Nephron (organoid): Measurements from ENCODE around the gene EPS8L1.
"Not testable (repeated sequence)": the region's sequence is repeated elsewhere in the genome, so short reads cannot be mapped to it uniquely, and the experiment has no call there.

Experiments used
- H3K27ac Mint-ChIP-seq, 3 experiments: 2 replicates each; pipeline ENCODE4 v1.8.0; 2020; ENCODE audit warnings: mixed read lengths in 3 of 3, mild to moderate bottlenecking in 2 of 3, moderate library complexity in 1 of 3
- H3K27me3 Mint-ChIP-seq: 2 replicates; pipeline ENCODE4 v1.8.0; 2021; ENCODE audit warnings: low read depth, mild to moderate bottlenecking, moderate library complexity, mixed read lengths
- H3K36me3 Mint-ChIP-seq: 2 replicates; pipeline ENCODE4 v1.8.0; 2020; ENCODE audit warnings: low read depth, mixed read lengths
- H3K4me1 Mint-ChIP-seq: 2 replicates; pipeline ENCODE4 v1.8.0; 2020; ENCODE audit warnings: mixed read lengths
- H3K4me3 Mint-ChIP-seq, 3 experiments: 2 replicates each; pipeline ENCODE4 v1.8.0; 2020; ENCODE audit warnings: mild to moderate bottlenecking in 3 of 3, mixed read lengths in 3 of 3, moderate library complexity in 2 of 3
- H3K9me3 Mint-ChIP-seq: 2 replicates; pipeline ENCODE4 v1.8.0; 2020; ENCODE audit warnings: mixed read lengths
- CTCF ChIP-seq, 3 experiments: fragments of 200-600 bp; sonication (generic); IDR thresholded peaks; one replicate each; pipeline ENCODE4 v1.5.0; 2021; ENCODE audit warnings: antibody characterized with exemption in 3 of 3; ENCODE audit not compliant: unreplicated experiment in 3 of 3

The EPS8L1 gene

DNA sequence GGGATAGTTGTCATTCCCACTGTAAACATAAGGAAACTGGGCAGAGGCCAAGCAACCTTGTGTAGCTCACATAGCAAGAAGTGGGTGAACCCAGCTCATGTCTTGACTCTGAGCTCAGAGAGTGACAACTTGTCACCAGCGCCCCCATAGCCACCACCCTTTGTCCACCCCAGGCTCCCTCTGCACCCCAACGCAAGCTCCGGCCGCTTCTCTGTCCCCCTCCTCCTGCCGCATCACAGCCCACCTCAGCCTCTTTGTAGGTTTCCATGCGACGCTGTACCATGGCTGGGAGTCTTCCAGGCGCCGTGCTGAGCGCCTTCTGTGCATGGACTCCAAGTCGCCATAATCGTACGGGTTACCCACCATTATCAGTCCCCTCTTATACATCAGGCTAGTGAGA lies 40.9 kb upstream of the EPS8L1 start:
- Mint-ChIP-seq H3K27me3 (no peaks in the 10 kb centered on the region), H3K4me1 (no peaks in the 10 kb centered on the region), H3K27ac (no peak overlapping the region), H3K36me3 (peaks cover 2% of the 10 kb centered on the region), H3K4me3 (no peak overlapping the region), H3K9me3 (peaks cover 5% of the 10 kb centered on the region)
- no peak for TF ChIP-seq CTCF (IDR thresholded peaks at IDR 0.05; ENCODE audit: unreplicated experiment in 3 of 3)

DNA sequence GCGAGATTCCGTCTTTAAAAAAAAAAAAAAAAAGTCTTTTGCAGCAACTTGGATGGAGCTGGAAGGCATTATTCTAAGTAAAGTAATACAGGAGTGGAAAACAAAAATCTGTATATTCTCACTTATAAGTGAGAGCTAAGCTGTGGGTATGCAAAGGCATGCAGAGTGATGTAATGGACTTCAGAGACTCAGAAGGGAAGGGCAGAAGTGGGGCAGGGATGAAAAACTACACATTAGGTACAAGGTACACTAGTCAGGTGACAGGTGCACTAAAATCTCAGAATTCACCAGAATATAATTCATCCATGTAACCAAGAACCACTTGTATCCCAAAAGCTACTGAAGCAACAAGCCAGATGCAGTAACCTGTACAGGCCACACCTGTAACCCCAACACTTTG lies 39.6 kb upstream of the EPS8L1 start:
- Mint-ChIP-seq H3K27ac (no peak overlapping the region), H3K27me3 (no peaks in the 10 kb centered on the region), H3K4me1 (no peaks in the 10 kb centered on the region), H3K4me3 (no peak overlapping the region), H3K9me3 (peaks cover 5% of the 10 kb centered on the region), H3K36me3 (peaks cover 4% of the 10 kb centered on the region)
- no peak for TF ChIP-seq CTCF (IDR thresholded peaks at IDR 0.05; ENCODE audit: unreplicated experiment in 3 of 3)

DNA sequence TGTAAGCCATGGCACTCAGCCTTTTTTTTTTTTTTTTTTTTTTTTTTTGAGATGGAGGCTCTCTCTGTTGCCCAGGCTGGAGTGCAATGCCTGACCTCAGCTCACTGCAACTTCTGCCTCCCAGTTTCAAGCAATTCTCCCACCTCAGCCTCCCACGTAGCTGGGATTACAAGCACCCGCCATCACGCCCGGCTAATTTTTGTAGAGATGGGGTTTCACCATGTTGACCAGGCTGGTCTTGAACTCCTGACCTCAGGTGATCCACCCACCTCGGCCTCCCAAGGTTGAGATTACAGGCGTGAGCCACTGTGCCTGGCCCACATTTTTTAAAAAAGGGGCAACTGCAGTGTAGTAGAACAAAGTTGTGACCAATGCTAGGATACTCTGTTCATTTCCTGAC lies 38.1 kb upstream of the EPS8L1 start:
- H3K36me3 Mint-ChIP-seq: peaks cover 15% of the 10 kb centered on the region
- not testable (repeated sequence) for H3K27me3 Mint-ChIP-seq, H3K9me3 Mint-ChIP-seq, H3K4me1 Mint-ChIP-seq, H3K27ac Mint-ChIP-seq, H3K4me3 Mint-ChIP-seq

GRCh38 chr19:55040654-55041053 lies 35.0 kb upstream of the EPS8L1 start:
- H3K9me3 Mint-ChIP-seq, H3K27me3 Mint-ChIP-seq, H3K4me1 Mint-ChIP-seq, H3K4me3 Mint-ChIP-seq, H3K27ac Mint-ChIP-seq: not testable (repeated sequence)
- H3K36me3 Mint-ChIP-seq: peaks cover 26% of the 10 kb centered on the region

DNA sequence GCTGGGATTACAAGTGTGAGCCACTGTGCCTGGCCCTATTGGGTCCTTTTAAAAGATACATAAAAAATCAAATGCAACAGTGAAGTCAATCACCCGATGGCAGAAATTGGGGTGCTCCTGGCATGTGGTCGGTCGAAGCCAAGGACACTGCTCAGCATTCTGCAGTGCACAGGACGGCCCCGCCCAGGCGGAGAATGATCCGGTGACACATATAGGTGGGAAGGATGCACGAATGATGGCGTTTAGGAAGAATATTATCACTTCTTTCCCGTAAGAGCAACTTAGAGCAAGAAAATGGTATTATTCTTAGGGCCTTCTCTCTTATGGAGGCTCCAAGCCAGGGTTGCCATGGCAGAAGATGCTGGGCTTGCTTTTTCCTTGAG lies 34.4 kb upstream of the EPS8L1 start:
- Mint-ChIP-seq H3K4me3 (no peak overlapping the region), H3K36me3 (peaks cover 26% of the 10 kb centered on the region), H3K27ac (no peak overlapping the region), H3K9me3 (no peaks in the 10 kb centered on the region), H3K27me3 (no peaks in the 10 kb centered on the region), H3K4me1 (no peaks in the 10 kb centered on the region)
- TF ChIP-seq CTCF (IDR thresholded peaks at IDR 0.05; ENCODE audit: unreplicated experiment in 3 of 3): no peak

- Mint-ChIP-seq H3K9me3 (no peaks in the 10 kb centered on the region), H3K27ac (no peak overlapping the region), H3K27me3 (no peaks in the 10 kb centered on the region), H3K36me3 (peaks cover 26% of the 10 kb centered on the region), H3K4me1 (no peaks in the 10 kb centered on the region), H3K4me3 (no peak overlapping the region)
- TF ChIP-seq CTCF (IDR thresholded peaks at IDR 0.05; ENCODE audit: unreplicated experiment in 3 of 3): no peak
Observed at GRCh38 chr19:55041627-55042343, 33.9 kb upstream of the EPS8L1 start.

DNA sequence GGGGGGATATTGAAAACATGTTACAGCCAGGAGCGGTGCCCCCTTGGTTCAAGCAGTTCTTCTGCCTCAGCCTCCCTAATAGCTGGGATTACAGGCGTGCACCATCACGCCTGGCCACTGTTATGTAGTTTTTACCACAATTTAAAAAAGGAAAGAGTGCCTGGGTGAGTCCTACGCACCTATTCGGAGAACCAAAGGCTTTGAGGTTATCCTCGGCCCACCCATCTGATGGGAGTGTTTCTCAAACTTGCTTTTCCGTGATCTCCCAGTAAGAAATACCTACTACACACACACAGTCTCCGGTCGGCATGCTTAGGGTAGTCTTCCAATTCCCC lies 33.4 kb upstream of the EPS8L1 start:
- Mint-ChIP-seq H3K36me3 (peaks cover 26% of the 10 kb centered on the region), H3K27me3 (no peaks in the 10 kb centered on the region), H3K4me1 (no peaks in the 10 kb centered on the region), H3K4me3 (no peak overlapping the region), H3K27ac (no peak overlapping the region), H3K9me3 (no peaks in the 10 kb centered on the region)
- no peak for TF ChIP-seq CTCF (IDR thresholded peaks at IDR 0.05; ENCODE audit: unreplicated experiment in 3 of 3)
